HCT116 (cell line): ENCODE results near the gene TMIE. TPM values are rescaled to one million over a fixed set of nuclear protein-coding genes. Genes with fewer than 3 reads are reported as not detected.

Experiments
- ATAC-seq: fragments of 200-7000 bp; cut with Tn5 transposase; 2 replicates; pipeline ENCODE4 v1.9.1; 2020; ENCODE audit warnings: mild to moderate bottlenecking, moderate library complexity
- BruUV-seq: library from RNA; stranded (reverse); fragments of 400-500 nt; replicated peaks from 2 replicates; lab custom pipeline; 2021; lab: Mats Ljungman, UMichigan
- CTCF ChIA-PET: fragments of 300-600 bp; sonication (Branson Sonifier 250); formaldehyde crosslinking; loops from one replicate; lab custom pipeline; 2021; ENCODE audit warnings: antibody characterized with exemption; lab: Charles Lee
- POLR2A ChIA-PET: fragments of 300-600, 350-600 bp; sonication (Branson Sonifier 250); formaldehyde crosslinking; loops from one replicate; lab custom pipeline; 2021; ENCODE audit warnings: antibody characterized with exemption; lab: Charles Lee
- RAD21 ChIA-PET, 2 experiments: fragments of 300-600 bp; sonication (Branson Sonifier 250); formaldehyde crosslinking; loops; one replicate each; lab custom pipeline; 2023; ENCODE audit warnings: low total read pairs in 2 of 2; ENCODE audit not compliant: uncharacterized antibody in 2 of 2, unreplicated experiment in 2 of 2, low non-redundant PET in 1 of 2; lab: Charles Lee
- DNase-seq: peaks from one replicate; pipeline ENCODE4 v3.0.0-alpha.2; 2010; ENCODE audit warnings: low read depth, low spot score
- H2AFZ ChIP-seq: fragments of 200-600 bp; shearing (Covaris generic), sonication (generic); 2 replicates; pipeline ENCODE4 v1.6.1; 2017; ENCODE audit warnings: low read depth, mixed run types, mixed read lengths, antibody characterized with exemption, low read length; ENCODE audit not compliant: poor library complexity, severe bottlenecking
- H3K27ac ChIP-seq: 2 replicates; pipeline ENCODE4 v1.5.1; 2012; ENCODE audit warnings: low read depth, low read length
- H3K27me3 ChIP-seq: fragments of 200-600 bp; sonication (generic); 2 replicates; pipeline ENCODE4 v1.6.1; 2016; ENCODE audit warnings: mixed run types, low read length, mixed read lengths; ENCODE audit not compliant: insufficient read depth
- H3K36me3 ChIP-seq, 2 experiments: fragments of 200-500 bp in 1 of 2; fragments of 200-600 bp in 1 of 2; sonication (Bioruptor generic) in 1 of 2; sonication (generic) in 1 of 2; 2 replicates each; pipeline versions ENCODE4 v1.5.1 to v1.6.1; 2014 to 2016; ENCODE audit warnings: low read length in 2 of 2, inconsistent platforms in 1 of 2, mixed read lengths in 1 of 2, mixed run types in 1 of 2; ENCODE audit not compliant: insufficient read depth in 2 of 2, control insufficient read depth in 1 of 2
- H3K4me1 ChIP-seq, 2 experiments: fragments of 200-600 bp in 1 of 2; sonication (generic) in 1 of 2; 2 replicates each; pipeline versions ENCODE4 v1.5.1 to v1.6.1; 2012 to 2017; ENCODE audit warnings: low read length in 2 of 2, inconsistent platforms in 1 of 2, mild to moderate bottlenecking in 1 of 2, mixed read lengths in 1 of 2, mixed run types in 1 of 2, moderate library complexity in 1 of 2; ENCODE audit not compliant: insufficient read depth in 2 of 2, control insufficient read depth in 1 of 2
- H3K4me2 ChIP-seq: fragments of 200-600 bp; sonication (generic); 2 replicates; pipeline ENCODE4 v1.6.1; 2017; ENCODE audit warnings: mixed run types, low read length, mixed read lengths
- H3K4me3 ChIP-seq, 2 experiments: fragments of 200-600 bp in 1 of 2; sonication (generic) in 1 of 2; replicated peaks in 1 of 2; 2 replicates each; pipeline ENCODE4 v1.5.1; 2011 to 2016; ENCODE audit warnings: low read length in 2 of 2, control low read depth in 1 of 2, low read depth in 1 of 2, mild to moderate bottlenecking in 1 of 2, mixed read lengths in 1 of 2, mixed run types in 1 of 2
- H3K79me2 ChIP-seq: fragments of 200-600 bp; sonication (generic); 2 replicates; pipeline ENCODE4 v1.6.1; 2017; ENCODE audit warnings: mild to moderate bottlenecking, mixed run types, low read length, moderate library complexity, mixed read lengths; ENCODE audit not compliant: insufficient read depth
- H3K9ac ChIP-seq: fragments of 200-600 bp; sonication (generic); 2 replicates; pipeline ENCODE4 v1.6.1; 2016; ENCODE audit warnings: low read length, mixed read lengths
- H3K9me2 ChIP-seq: fragments of 200-600 bp; sonication (generic), shearing (Covaris generic); 2 replicates; pipeline ENCODE4 v1.6.1; 2017; ENCODE audit warnings: mixed run types, mild to moderate bottlenecking, moderate library complexity; ENCODE audit not compliant: insufficient read depth
- H3K9me3 ChIP-seq, 2 experiments: fragments of 200-500 bp in 1 of 2; fragments of 200-600 bp in 1 of 2; sonication (Bioruptor generic) in 1 of 2; sonication (generic) in 1 of 2; 2 replicates each; pipeline ENCODE4 v1.6.1; 2014 to 2017; ENCODE audit warnings: low read length in 2 of 2, mixed read lengths in 2 of 2, inconsistent platforms in 1 of 2, low read depth in 1 of 2, mild to moderate bottlenecking in 1 of 2, mixed run types in 1 of 2, moderate library complexity in 1 of 2; ENCODE audit not compliant: control insufficient read depth in 1 of 2, insufficient read depth in 1 of 2
- H4K20me1 ChIP-seq: fragments of 200-600 bp; sonication (generic), shearing (Covaris generic); 2 replicates; pipeline ENCODE4 v1.6.1; 2017; ENCODE audit warnings: mixed run types, mild to moderate bottlenecking, moderate library complexity; ENCODE audit not compliant: insufficient read depth
- CBX3 ChIP-seq: IDR thresholded peaks from 2 replicates; pipeline ENCODE4 v1.6.1; 2012; ENCODE audit warnings: low read depth
- CEBPB ChIP-seq: IDR thresholded peaks from 2 replicates; pipeline ENCODE4 v1.6.1; 2012; ENCODE audit warnings: low read depth
- EGR1 ChIP-seq: IDR thresholded peaks from 2 replicates; pipeline ENCODE4 v1.6.1; 2012; ENCODE audit warnings: low read depth
- ELF1 ChIP-seq: IDR thresholded peaks from 2 replicates; pipeline ENCODE4 v1.6.1; 2012; ENCODE audit warnings: low read depth, borderline replicate concordance
- EZH2 ChIP-seq: fragments of 200-600 bp; sonication (generic); IDR thresholded peaks from 2 replicates; pipeline ENCODE4 v1.6.1; 2017; ENCODE audit warnings: antibody characterized with exemption, mixed run types
- EZH2phosphoT487 ChIP-seq: fragments of 200-600 bp; IDR thresholded peaks from 2 replicates; pipeline ENCODE4 v1.6.1; 2018; ENCODE audit warnings: antibody characterized with exemption, borderline replicate concordance
- POLR2AphosphoS5 ChIP-seq: IDR thresholded peaks from 2 replicates; pipeline ENCODE4 v1.6.1; 2011; ENCODE audit warnings: mild to moderate bottlenecking, low read depth, low read length, moderate library complexity
- RAD21 ChIP-seq: IDR thresholded peaks from 2 replicates; pipeline ENCODE4 v1.6.1; 2012; ENCODE audit warnings: low read depth, mild to moderate bottlenecking
- SIN3A ChIP-seq: IDR thresholded peaks from 2 replicates; pipeline ENCODE4 v1.6.1; 2012; ENCODE audit warnings: low read depth
- SRF ChIP-seq: IDR thresholded peaks from 2 replicates; pipeline ENCODE4 v1.6.1; 2012; ENCODE audit warnings: low read depth
- YY1 ChIP-seq: IDR thresholded peaks from 2 replicates; pipeline ENCODE4 v1.6.1; 2011; ENCODE audit warnings: low read length, low read depth, moderate library complexity, mild to moderate bottlenecking; ENCODE audit not compliant: insufficient replicate concordance; ENCODE audit errors: extremely low read depth
- ZFX ChIP-seq: fragments of 450-650 bp; IDR thresholded peaks from 2 replicates; pipeline ENCODE4 v1.6.1; 2017
- ZNF274 ChIP-seq: fragments of 200-500 bp; sonication (Bioruptor generic); IDR thresholded peaks from 2 replicates; pipeline ENCODE4 v1.6.1; 2014; ENCODE audit warnings: mild to moderate bottlenecking, low read depth, low read length, inconsistent platforms
- intact Hi-C: fragments of 100-400 bp; cut with micrococcal nuclease; formaldehyde crosslinking; loops from 2 replicates; pipeline ENCODE4 v1.10.0; 2022
- total RNA-seq: library from RNA; stranded (reverse); gene quantifications from one replicate; pipeline ENCODE4 v1.2.1, GENCODE V29; 2021; ENCODE audit not compliant: unreplicated experiment
- TF ChIP-seq, protein P1 (sequence below): IDR thresholded peaks from 2 replicates; pipeline ENCODE4 v1.6.1; 2012; ENCODE audit warnings: low read depth
- TF ChIP-seq, protein P2 (sequence below): IDR thresholded peaks from 2 replicates; pipeline ENCODE4 v1.6.1; 2012
- TF ChIP-seq, protein P3 (sequence below): IDR thresholded peaks from 2 replicates; pipeline ENCODE4 v1.6.1; 2012

Gene TMIE
- total RNA-seq, 1 experiment from 2014 or later, result 0.74 TPM

DNA sequence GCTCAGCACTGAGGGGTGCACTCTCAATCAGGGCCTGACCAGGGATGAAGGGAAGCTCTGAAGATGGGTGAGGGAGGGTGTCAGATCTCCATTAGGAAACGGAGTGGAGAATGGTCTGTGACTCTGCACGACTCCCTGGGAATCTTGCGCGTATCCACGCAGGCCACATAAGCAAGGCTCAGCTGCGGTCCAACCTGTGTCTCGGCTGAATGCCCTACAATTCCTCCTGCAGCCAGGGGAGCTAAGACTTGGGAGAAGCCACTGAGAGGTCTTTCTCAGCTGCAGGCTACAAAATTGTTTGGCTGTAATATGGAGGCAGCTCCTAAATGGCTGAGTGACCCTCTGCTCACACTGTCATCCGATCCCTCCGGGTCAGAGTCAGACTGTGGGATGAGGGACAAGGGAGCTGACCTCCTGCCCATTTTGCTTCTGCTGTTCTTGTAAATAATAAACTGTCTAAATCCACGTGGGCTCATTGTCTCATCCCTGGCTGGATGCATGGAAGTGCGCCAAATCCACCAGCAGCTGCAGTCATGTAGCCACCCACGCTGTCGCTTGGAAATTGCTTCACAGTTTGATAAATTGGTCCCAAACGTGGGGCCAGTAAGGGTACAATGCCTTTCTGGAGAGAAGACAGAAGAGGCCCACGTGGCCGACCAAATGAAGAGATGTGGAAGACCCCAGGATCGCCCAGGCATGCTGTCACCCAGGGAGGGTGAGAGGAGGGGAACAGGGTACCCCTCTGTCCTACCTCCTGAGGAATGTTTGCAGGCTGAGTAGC, 38.2 kb upstream of the TMIE start:
- Histone ChIP-seq H3K79me2 (no peaks in the 10 kb centered on the region), H3K27me3 (no peaks in the 10 kb centered on the region), H4K20me1 (no peaks in the 10 kb centered on the region), H3K36me3 (no peaks in the 10 kb centered on the region), H3K9me3 (no peaks in the 10 kb centered on the region), H3K4me1 (peaks cover 5 to 9% of the 10 kb centered on the region in 2 experiments; a peak in 3 of 4 replicates), H3K4me3 (no peak overlapping the region), H3K27ac (no peak overlapping the region), H3K9ac (no peak overlapping the region), H3K4me2 (no peak overlapping the region), H2AFZ (no peak overlapping the region), H3K9me2 (no peaks in the 10 kb centered on the region)
- ChIA-PET CTCF (interaction anchor here (1.0 kb wide), 1 partner anchor 34 kb away, joined by 3 read pairs; no protein-coding TSS in a partner anchor), RAD21 (no interaction called here), POLR2A (no interaction called here)
- ATAC-seq, result no peak
- TF ChIP-seq, protein P1, sequence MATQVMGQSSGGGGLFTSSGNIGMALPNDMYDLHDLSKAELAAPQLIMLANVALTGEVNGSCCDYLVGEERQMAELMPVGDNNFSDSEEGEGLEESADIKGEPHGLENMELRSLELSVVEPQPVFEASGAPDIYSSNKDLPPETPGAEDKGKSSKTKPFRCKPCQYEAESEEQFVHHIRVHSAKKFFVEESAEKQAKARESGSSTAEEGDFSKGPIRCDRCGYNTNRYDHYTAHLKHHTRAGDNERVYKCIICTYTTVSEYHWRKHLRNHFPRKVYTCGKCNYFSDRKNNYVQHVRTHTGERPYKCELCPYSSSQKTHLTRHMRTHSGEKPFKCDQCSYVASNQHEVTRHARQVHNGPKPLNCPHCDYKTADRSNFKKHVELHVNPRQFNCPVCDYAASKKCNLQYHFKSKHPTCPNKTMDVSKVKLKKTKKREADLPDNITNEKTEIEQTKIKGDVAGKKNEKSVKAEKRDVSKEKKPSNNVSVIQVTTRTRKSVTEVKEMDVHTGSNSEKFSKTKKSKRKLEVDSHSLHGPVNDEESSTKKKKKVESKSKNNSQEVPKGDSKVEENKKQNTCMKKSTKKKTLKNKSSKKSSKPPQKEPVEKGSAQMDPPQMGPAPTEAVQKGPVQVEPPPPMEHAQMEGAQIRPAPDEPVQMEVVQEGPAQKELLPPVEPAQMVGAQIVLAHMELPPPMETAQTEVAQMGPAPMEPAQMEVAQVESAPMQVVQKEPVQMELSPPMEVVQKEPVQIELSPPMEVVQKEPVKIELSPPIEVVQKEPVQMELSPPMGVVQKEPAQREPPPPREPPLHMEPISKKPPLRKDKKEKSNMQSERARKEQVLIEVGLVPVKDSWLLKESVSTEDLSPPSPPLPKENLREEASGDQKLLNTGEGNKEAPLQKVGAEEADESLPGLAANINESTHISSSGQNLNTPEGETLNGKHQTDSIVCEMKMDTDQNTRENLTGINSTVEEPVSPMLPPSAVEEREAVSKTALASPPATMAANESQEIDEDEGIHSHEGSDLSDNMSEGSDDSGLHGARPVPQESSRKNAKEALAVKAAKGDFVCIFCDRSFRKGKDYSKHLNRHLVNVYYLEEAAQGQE, result no peak
- TF ChIP-seq EZH2 (no peak), SRF (no peak), SIN3A (no peak), POLR2AphosphoS5 (no peak), CBX3 (no peak), EZH2phosphoT487 (no peak), ZNF274 (no peak), CEBPB (no peak), RAD21 (no peak), ELF1 (no peak), ZFX (no peak), YY1 (no peak), EGR1 (no peak)
- TF ChIP-seq, protein P2, sequence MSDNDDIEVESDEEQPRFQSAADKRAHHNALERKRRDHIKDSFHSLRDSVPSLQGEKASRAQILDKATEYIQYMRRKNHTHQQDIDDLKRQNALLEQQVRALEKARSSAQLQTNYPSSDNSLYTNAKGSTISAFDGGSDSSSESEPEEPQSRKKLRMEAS, result no peak
- TF ChIP-seq, protein P3, sequence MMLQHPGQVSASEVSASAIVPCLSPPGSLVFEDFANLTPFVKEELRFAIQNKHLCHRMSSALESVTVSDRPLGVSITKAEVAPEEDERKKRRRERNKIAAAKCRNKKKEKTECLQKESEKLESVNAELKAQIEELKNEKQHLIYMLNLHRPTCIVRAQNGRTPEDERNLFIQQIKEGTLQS, result no peak
- BruUV-seq, result no TSS peak
- intact Hi-C loops, result loop anchor here (1.0 kb wide), 2 partner anchors 232 to 246 kb away; no protein-coding TSS in a partner anchor
- DNase-seq, result no peak
